Left colon (tissue), 2 donors: ENCODE measurements around the gene RARG. TPM values are rescaled to one million over a fixed set of nuclear protein-coding genes. Genes with fewer than 3 reads are reported as not detected.
A peak's percentile ranks its signal among the peaks of the same experiment; 100 is the strongest.

Source experiments
- ATAC-seq: fragments of 200-7000 bp; cut with Tn5 transposase; one replicate; pipeline ENCODE4 v1.9.1; 2020; ENCODE audit warnings: mild to moderate bottlenecking, moderate library complexity
- DNase-seq, 2 donors: peaks; one replicate each; pipeline ENCODE4 v3.0.0-alpha.2; 2020
- intact Hi-C, 2 donors: fragments of 100-400 bp; cut with DNase I in 1 of 2; cut with micrococcal nuclease in 1 of 2; formaldehyde crosslinking; loops; one replicate each; pipeline versions ENCODE4 v1.11.2 to v1.14.0; 2022; cut with DNase I, micrococcal nuclease
- total RNA-seq, 2 donors: library from RNA; stranded (reverse); fragmentation: NEBNext Ultra II Directional; extraction: Animal tissue kit (Norgen Biotek cat#: 25700); gene quantifications; one replicate each; pipeline ENCODE4 v1.2.1, GENCODE V29; 2021
- donor health status: DM: no; HTN: no; CAD: no.
- donor health status: DM: yes; HTN: yes; CAD: no.

Gene RARG
- total RNA-seq, 2 donors from 2014 or later, result 10.2 to 12.3 TPM

GRCh38 chr12:53252349-53252916 lies 20.4 kb upstream of the RARG start:
- intact Hi-C loops, result no loop called here
- DNase-seq (peak; percentile 57 to 73), ATAC-seq (peak; percentile 48)

GRCh38 chr12:53251477-53252348 lies 19.7 kb upstream of the RARG start:
- DNase-seq (peak; percentile 79 to 82), ATAC-seq (peak; percentile 90)
- intact Hi-C loops, result no loop called here

DNA sequence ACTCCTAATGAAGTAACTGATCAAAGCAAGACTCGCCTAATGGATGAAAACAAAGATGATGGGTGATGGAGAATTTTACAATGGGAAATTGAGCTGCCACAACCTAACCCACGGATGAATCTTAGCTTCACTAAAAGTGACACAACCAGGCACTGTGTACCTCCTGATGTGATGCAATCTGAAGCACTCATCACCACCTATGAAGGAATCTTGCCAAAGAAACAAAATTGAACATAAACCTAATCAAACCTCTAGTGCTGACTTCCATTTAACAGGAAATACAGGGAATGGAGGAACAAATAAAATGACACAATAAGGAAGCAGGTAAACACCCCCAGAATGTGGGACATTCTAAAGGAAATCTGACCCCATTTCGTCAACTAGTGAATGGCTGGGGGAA lies 13.3 kb upstream of the RARG start:
- intact Hi-C loops, result no loop called here
- ATAC-seq (no peak), DNase-seq (no peak)

DNA sequence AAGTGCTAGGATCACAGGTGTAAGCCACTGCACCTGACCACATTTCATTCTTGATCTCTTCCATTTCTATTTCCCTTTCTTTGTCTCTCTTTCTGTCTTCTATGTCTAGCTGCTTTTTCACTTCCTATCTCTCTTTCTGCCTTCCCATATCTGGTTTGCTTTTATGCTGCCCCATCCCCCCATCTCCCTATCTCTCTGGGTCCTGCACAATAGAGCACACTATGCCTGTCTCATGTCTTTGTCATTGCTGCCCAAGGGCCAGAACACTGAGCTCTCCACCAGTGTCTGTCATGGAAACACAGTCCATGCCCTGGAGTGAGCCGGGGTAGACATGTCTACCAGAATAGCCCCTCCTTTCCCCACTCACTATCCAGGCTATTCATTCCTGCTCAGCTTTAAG lies 12.3 kb upstream of the RARG start:
- no peak for ATAC-seq
- DNase-seq, result no peak
- intact Hi-C loops, result no loop called here

DNA sequence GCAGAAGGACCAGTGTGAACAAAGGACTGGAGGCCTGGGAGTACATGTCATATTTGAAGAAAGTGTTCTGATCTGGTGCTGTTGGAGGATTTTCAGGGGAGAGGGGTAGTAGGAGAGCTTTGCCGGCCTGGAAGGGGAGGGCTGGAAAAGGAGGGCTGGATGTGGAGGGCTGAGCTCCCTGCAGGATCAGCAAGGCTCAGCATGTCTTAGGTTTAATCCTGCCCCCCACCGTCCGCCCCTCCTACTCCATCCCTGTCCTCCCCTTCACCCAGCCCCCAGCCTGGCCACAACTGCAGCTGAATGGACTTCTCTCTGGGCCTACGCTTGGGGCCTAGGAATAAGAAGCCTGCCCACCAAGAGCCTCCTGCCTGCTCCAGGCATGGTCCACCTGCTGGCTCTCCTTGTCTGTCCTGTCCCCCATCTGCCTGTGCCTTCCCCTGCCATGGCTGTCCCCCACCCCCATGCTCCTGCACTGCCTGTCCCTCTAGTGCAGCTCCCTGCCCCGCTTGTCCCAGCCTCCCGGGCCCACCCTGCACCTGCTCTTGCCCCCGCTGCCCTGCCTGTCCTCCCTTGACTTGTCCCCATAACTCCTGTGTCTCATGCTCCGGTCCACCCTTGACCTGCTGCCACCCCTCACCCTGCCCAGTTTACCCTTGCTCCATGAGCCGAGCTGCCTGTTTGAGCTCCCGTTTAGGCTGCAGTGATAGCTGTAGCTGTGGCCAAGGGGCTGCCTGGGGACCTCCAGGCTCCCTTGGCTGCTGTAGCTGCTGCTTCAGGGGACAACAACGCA lies 9.8 kb upstream of the RARG start:
- intact Hi-C loops, result no loop called here
- DNase-seq (no peak), ATAC-seq (no peak)

DNA sequence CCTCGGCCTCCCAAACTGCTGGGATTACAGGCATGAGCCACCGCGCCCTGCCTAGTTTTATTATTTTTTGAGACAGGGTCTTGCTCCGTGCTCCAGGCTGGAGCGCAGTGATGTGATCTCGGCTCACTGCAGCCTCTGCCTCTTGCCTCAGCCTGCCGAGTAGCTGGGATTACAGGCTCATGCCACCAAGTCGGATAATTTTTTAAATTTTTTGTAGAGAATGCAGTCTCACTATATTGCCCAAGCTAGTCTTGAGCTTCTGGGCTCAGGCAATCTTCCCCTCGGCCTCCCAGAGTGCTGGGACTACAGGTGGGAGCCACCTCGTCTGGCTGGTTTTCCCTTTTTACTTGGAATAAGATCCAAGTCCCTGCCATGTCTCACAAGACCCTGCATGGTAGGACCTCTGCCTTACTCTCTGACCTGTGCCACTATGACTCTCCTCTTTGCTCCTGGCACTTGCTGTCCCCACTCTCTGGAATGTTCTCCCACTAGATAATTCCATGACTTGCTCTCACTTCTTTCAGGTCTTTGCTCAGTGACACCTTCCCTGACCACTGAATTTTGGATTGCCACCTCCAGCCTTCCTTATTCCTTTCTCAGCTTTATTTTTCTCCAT lies 7.7 kb upstream of the RARG start:
- DNase-seq (no peak), ATAC-seq (no peak)
- intact Hi-C loops, result no loop called here

DNA sequence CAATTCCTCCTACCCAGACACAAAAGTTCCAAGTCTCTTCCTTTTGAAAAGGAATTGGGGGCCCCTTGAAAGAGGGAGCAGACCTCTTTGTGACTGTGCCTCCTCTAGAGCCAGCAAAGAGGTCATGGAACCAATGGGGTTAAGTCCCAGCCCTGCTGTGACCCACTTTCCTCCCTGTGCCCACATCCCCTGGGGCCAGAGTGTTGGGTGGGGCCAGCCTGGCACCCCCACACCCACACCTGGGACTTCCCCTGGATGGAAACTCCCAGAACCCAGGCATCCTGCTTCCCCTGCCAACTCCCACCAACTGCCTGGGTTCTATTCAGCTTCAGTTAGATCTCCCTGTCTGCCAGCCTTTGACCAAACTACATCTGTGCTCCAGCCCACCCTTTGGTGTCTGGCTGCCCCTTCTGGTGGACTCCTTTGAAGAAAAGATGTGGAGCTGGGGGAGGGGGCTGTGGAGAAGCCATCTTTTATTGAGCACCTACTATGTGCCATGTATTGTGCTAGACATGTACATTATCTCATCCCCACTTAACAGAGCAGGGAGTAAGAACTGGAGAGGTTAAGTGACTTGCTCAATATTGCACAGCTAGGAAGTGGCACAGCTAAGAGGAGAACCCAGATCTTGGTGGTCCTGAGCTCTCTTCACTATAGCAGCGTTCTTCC lies 4.6 kb upstream of the RARG start:
- DNase-seq (no peak), ATAC-seq (no peak)
- intact Hi-C loops, result no loop called here

DNA sequence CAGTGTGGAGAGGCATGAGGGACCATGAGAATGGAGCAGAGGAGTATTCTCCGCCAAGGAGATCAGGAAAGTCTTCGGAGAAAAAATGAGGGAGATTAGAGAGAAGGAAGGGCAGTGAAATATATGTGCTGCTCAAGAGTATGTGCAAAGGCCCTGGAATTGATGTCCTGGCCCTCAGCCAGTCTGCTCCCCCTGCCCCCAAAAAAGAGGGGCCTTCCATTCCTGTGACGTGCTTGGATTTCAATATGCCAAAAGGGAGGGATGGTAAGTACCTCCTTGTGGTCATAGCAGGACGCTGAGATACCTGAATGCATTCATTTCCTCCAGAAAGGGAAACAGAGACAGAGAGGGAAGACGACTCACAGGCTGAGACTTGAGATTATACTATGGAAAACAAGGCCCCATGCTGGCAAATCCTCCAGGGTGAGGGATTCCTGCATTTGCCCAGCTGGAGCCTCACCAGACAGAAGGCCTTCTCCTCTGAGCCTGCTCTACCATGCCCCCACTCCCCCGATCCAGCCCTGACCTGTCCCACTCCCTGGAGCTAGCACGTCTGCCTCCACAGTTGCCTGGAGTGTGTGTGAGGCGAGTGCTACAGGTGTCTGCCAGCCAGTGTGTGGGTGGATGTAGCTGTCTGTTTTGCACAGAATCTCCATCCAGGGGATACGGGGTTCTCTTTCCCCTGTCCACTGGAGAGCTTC lies 3.9 kb upstream of the RARG start:
- ATAC-seq (no peak), DNase-seq (no peak)
- intact Hi-C loops, result no loop called here

DNA sequence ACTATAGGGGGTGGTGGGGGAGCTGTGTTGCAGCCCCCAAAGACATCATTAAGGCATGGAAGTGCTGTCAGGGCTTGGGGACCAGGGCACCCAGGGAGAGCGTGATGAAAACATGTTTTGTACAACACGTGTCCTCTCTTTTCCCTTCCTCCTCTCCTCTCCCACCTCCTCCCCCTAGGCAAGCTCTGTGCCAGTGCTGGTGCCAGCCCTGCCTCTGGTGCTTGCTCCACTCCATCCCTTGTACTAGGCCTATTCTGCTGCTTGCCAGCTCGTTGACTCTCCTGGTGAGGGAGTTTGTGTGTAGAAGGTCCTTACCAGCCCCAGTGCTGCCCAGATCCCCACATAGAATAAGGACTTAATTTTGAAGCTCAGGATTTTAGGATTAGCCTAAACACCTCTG lies 3.2 kb upstream of the RARG start:
- ATAC-seq, result no peak
- intact Hi-C loops, result no loop called here
- no peak for DNase-seq

DNA sequence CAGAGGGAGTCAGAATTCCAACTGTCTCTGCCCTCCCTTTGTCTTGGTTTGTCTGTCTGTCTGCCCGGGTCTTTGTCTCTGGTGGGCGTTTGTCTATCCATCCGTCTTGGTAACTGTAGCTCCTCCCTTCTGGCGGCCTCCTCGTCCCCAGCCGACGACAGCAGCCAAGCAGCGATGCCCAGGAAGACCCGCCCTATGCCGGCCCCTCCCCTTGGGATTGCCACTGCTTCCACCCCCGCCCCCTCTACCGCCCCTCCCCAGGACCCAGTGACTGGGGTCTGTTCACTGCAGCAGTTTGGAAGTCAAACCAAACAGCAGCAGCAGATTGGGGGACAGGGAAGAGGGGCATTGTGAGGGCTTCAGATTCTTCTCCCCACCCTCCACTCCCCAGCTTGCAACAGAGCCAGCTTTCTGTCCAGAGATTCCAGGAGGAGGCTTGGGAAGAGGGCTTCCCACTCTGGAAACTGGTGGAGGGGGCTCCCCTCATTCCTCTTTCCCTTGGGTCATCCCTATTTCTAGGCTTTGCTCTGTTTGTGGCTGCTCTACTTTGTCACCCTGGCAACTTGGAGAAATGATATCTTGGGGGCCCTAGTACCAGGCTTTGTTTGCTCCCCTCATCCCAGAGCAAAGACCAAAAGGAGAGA lies 2.4 kb upstream of the RARG start:
- DNase-seq, result no peak
- intact Hi-C loops, result no loop called here
- ATAC-seq, result no peak

DNA sequence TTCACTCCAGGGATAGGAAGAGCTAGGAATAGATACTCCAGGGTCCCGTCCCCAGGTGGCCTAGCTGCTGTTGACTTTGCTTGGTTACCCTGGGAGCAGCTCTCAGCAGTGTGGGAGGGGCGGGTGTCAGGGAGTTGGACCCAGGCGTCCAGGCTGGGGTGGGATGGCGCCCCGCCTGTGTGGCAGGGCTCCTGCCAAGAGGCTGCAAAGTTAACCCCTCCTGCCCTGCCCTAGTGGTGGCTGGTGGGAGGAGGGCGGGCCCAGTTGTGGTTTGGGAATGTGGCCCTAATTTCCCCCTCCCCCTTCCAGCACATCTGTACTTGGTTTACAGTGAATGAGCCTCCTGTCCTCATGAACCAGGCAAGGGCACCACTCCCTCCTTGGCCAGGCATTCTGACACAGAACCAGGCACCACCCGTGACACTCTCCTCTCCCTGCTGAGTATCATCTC lies 1.7 kb upstream of the RARG start:
- ATAC-seq (peak; percentile 23), DNase-seq (no peak)
- intact Hi-C loops, result no loop called here

DNA sequence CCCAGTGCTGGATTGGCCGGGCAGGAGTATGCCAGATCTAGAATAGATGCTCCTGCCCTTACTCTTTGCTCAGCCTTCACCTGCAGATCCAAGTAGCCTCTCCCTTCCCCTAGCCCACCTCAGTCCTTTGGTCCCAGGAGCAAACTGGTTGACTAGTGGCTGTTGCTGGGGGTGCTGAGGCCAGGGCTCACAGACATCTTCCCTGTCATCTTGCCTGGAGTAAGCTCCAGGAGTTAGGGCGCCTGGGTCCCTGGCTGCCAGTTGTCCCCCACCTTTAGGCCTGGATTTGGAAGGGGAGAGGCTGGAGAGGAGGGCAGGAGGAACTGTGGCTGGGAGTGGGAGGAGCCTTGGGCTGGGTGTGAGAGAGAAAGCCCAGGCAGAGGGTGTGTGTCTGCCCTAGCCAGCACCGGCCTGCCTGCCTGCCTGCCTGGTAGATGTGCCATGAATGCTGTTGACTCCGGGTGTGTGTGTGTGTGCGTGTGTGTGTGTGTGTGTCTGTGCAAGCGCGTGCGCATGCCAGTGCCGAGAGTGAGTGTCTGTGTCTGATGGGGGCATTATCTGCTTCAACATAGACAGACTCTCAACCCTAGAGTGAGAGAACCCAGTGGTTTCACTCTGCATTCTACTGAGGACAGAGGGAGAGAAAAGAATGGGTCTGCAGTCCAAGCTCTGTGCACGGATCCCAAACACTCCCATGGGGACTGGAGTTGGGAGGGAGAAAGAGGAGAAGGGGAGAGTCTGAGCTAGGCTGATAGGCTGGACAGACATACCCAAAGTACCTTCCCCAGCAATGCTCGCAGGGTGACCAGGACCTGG lies 845 bp upstream of the RARG start:
- DNase-seq, result peak; percentile 81 to 86
- intact Hi-C loops, result no loop called here
- peak; percentile 84 for ATAC-seq

DNA sequence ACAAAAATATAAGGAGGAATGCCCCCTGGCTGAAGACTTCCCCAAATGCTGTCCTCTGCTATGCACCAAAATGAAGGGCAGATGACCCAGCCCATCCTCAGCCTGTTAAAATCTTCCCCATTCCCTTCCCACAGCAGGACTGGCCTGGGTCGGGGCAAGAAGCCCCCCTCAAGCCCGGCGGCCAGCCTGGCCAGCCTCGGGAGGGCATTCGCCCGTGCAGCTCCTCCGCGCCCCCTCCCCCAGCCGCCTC lies 413 bp downstream of the RARG start:
- intact Hi-C loops, result no loop called here
- DNase-seq, result no peak
- ATAC-seq, result no peak

- intact Hi-C loops, result no loop called here
- ATAC-seq, result peak; percentile 49
- peak; percentile 64 to 76 for DNase-seq
Measured at GRCh38 chr12:53230108-53230845, 1.7 kb downstream of the RARG start.

GRCh38 chr12:53229454-53229853 lies 2.6 kb downstream of the RARG start:
- no peak for DNase-seq
- intact Hi-C loops, result no loop called here
- ATAC-seq, result no peak

GRCh38 chr12:53227836-53228235 lies 4.2 kb downstream of the RARG start:
- intact Hi-C loops, result no loop called here
- ATAC-seq (no peak), DNase-seq (no peak)

- ATAC-seq (no peak), DNase-seq (no peak)
- intact Hi-C loops, result no loop called here
Measured at GRCh38 chr12:53227341-53227740, 4.7 kb downstream of the RARG start.
